ACC112 (cell line): Measurements from ENCODE around the gene STIM2.
"Not testable (repeated sequence)": the region's sequence is repeated elsewhere in the genome, so short reads cannot be mapped to it uniquely, and the experiment has no call there.

Experiments used
- H2AFZ ChIP-seq: fragments of 200-600 bp; sonication (generic); one replicate; pipeline ENCODE4 v1.6.0; 2017; ENCODE audit warnings: antibody characterized with exemption, low read length; ENCODE audit not compliant: unreplicated experiment
- H3K27ac ChIP-seq: fragments of 200-600 bp; sonication (generic); 2 replicates; pipeline ENCODE4 v1.5.1; 2014; ENCODE audit warnings: low read depth, mild to moderate bottlenecking, antibody characterized with exemption, low read length, moderate library complexity
- H3K27me3 ChIP-seq: fragments of 200-600 bp; sonication (generic); 2 replicates; pipeline ENCODE4 v1.6.1; 2014; ENCODE audit warnings: mild to moderate bottlenecking, antibody characterized with exemption, low read length, moderate library complexity, mixed read lengths; ENCODE audit not compliant: insufficient read depth
- H3K36me3 ChIP-seq: fragments of 200-600 bp; sonication (generic); 2 replicates; pipeline ENCODE4 v1.6.1; 2016; ENCODE audit warnings: mild to moderate bottlenecking, antibody characterized with exemption, low read length, moderate library complexity, mixed read lengths; ENCODE audit not compliant: insufficient read depth
- H3K4me1 ChIP-seq: fragments of 200-600 bp; sonication (generic); one replicate; pipeline ENCODE4 v1.6.1; 2016; ENCODE audit warnings: low read length, mixed read lengths; ENCODE audit not compliant: insufficient read depth, unreplicated experiment, control insufficient read depth
- H3K4me3 ChIP-seq: fragments of 200-600 bp; sonication (generic); 2 replicates; pipeline ENCODE4 v1.5.1; 2014; ENCODE audit warnings: mild to moderate bottlenecking, low read depth, low read length
- H3K79me2 ChIP-seq: fragments of 200-600 bp; sonication (generic); one replicate; pipeline ENCODE4 v1.6.0; 2016; ENCODE audit warnings: low read length; ENCODE audit not compliant: control insufficient read depth, unreplicated experiment, insufficient read depth

STIM2 gene

GRCh38 chr4:26860157-26860921 lies at the start of gene STIM2:
STIM2 (plus strand) TSS chr4:26860841.
- Histone ChIP-seq H3K27ac (peak within 1 kb of the TSS; percentile 36; the same call in 1 of the 2 replicates), H3K4me1 (peaks cover 29% of the 10 kb centered on the region), H3K36me3 (no peaks in the 10 kb centered on the region), H3K4me3 (peak within 1 kb of the TSS; percentile 89), H3K79me2 (peaks cover 32% of the 10 kb centered on the region), H2AFZ (peak within 1 kb of the TSS; percentile 79), H3K27me3 (no peaks in the 10 kb centered on the region)

GRCh38 chr4:26811571-26811970 lies 49.1 kb upstream of the STIM2 start:
- H3K79me2 ChIP-seq, H2AFZ ChIP-seq, H3K27me3 ChIP-seq, H3K4me1 ChIP-seq, H3K27ac ChIP-seq, H3K4me3 ChIP-seq, H3K36me3 ChIP-seq: not testable (repeated sequence)

- H3K27me3 ChIP-seq: no peaks in the 10 kb centered on the region
- H3K4me3 ChIP-seq: no peak overlapping the region
Measured at GRCh38 chr4:26812049-26812714, 48.5 kb upstream of the STIM2 start.

GRCh38 chr4:26813698-26814097 lies 46.9 kb upstream of the STIM2 start:
- Histone ChIP-seq H3K4me1 (peaks cover 4% of the 10 kb centered on the region), H3K27ac (no peak overlapping the region), H3K27me3 (no peaks in the 10 kb centered on the region), H3K36me3 (no peaks in the 10 kb centered on the region), H2AFZ (no peak overlapping the region), H3K79me2 (no peaks in the 10 kb centered on the region), H3K4me3 (no peak overlapping the region)

More at GRCh38 chr4:26812049-26812714, 48.5 kb upstream of the STIM2 start:
- H2AFZ ChIP-seq: no peak overlapping the region
- H3K79me2 ChIP-seq: no peaks in the 10 kb centered on the region
- no peak overlapping the region for H3K27ac ChIP-seq
- peaks cover 8% of the 10 kb centered on the region for H3K4me1 ChIP-seq
- H3K36me3 ChIP-seq: no peaks in the 10 kb centered on the region

- Histone ChIP-seq H2AFZ (no peak overlapping the region), H3K27me3 (no peaks in the 10 kb centered on the region), H3K36me3 (no peaks in the 10 kb centered on the region), H3K79me2 (no peaks in the 10 kb centered on the region), H3K4me1 (peaks cover 4% of the 10 kb centered on the region), H3K4me3 (no peak overlapping the region), H3K27ac (no peak overlapping the region)
Measured at GRCh38 chr4:26815199-26815598, 45.4 kb upstream of the STIM2 start.

- no peak overlapping the region for H3K4me3 ChIP-seq
- H3K79me2 ChIP-seq: no peaks in the 10 kb centered on the region
- H3K27me3 ChIP-seq: no peaks in the 10 kb centered on the region
- H3K27ac ChIP-seq: no peak overlapping the region
- H3K4me1 ChIP-seq: peaks cover 4% of the 10 kb centered on the region
- H3K36me3 ChIP-seq: no peaks in the 10 kb centered on the region
- H2AFZ ChIP-seq: no peak overlapping the region
Measured at GRCh38 chr4:26815706-26816105, 44.9 kb upstream of the STIM2 start.

- Histone ChIP-seq H2AFZ (no peak overlapping the region), H3K79me2 (no peaks in the 10 kb centered on the region), H3K4me3 (no peak overlapping the region), H3K27me3 (no peaks in the 10 kb centered on the region), H3K36me3 (no peaks in the 10 kb centered on the region), H3K27ac (no peak overlapping the region), H3K4me1 (no peaks in the 10 kb centered on the region)
Measured at GRCh38 chr4:26819026-26819425, 41.6 kb upstream of the STIM2 start.

GRCh38 chr4:26819478-26820095 lies 41.1 kb upstream of the STIM2 start:
- no peaks in the 10 kb centered on the region for H3K4me1 ChIP-seq
- no peak overlapping the region for H2AFZ ChIP-seq
- H3K36me3 ChIP-seq: no peaks in the 10 kb centered on the region
- no peaks in the 10 kb centered on the region for H3K79me2 ChIP-seq
- no peak overlapping the region for H3K27ac ChIP-seq
- H3K27me3 ChIP-seq: no peaks in the 10 kb centered on the region
- no peak overlapping the region for H3K4me3 ChIP-seq

GRCh38 chr4:26820346-26820745 lies 40.3 kb upstream of the STIM2 start:
- Histone ChIP-seq H3K27ac (no peak overlapping the region), H3K79me2 (no peaks in the 10 kb centered on the region), H3K27me3 (no peaks in the 10 kb centered on the region), H3K4me3 (no peak overlapping the region), H3K4me1 (no peaks in the 10 kb centered on the region), H3K36me3 (no peaks in the 10 kb centered on the region), H2AFZ (no peak overlapping the region)

GRCh38 chr4:26821031-26821430 lies 39.6 kb upstream of the STIM2 start:
- Histone ChIP-seq H3K4me3 (no peak overlapping the region), H3K79me2 (no peaks in the 10 kb centered on the region), H3K36me3 (no peaks in the 10 kb centered on the region), H3K27ac (no peak overlapping the region), H3K4me1 (no peaks in the 10 kb centered on the region), H2AFZ (no peak overlapping the region), H3K27me3 (no peaks in the 10 kb centered on the region)
